HG03354 (cell line): ENCODE data around the gene MYPN.
"Not testable (repeated sequence)": the region's sequence is repeated elsewhere in the genome, so short reads cannot be mapped to it uniquely, and the experiment has no call there.

ENCODE experiments used
- ATAC-seq: cut with Tn5 transposase; IDR thresholded peaks from one replicate; pipeline ENCODE4 v1.9.1; 2021; ENCODE audit warnings: mild to moderate bottlenecking; ENCODE audit not compliant: unreplicated experiment, poor library complexity, severe bottlenecking

MYPN gene, protein sequence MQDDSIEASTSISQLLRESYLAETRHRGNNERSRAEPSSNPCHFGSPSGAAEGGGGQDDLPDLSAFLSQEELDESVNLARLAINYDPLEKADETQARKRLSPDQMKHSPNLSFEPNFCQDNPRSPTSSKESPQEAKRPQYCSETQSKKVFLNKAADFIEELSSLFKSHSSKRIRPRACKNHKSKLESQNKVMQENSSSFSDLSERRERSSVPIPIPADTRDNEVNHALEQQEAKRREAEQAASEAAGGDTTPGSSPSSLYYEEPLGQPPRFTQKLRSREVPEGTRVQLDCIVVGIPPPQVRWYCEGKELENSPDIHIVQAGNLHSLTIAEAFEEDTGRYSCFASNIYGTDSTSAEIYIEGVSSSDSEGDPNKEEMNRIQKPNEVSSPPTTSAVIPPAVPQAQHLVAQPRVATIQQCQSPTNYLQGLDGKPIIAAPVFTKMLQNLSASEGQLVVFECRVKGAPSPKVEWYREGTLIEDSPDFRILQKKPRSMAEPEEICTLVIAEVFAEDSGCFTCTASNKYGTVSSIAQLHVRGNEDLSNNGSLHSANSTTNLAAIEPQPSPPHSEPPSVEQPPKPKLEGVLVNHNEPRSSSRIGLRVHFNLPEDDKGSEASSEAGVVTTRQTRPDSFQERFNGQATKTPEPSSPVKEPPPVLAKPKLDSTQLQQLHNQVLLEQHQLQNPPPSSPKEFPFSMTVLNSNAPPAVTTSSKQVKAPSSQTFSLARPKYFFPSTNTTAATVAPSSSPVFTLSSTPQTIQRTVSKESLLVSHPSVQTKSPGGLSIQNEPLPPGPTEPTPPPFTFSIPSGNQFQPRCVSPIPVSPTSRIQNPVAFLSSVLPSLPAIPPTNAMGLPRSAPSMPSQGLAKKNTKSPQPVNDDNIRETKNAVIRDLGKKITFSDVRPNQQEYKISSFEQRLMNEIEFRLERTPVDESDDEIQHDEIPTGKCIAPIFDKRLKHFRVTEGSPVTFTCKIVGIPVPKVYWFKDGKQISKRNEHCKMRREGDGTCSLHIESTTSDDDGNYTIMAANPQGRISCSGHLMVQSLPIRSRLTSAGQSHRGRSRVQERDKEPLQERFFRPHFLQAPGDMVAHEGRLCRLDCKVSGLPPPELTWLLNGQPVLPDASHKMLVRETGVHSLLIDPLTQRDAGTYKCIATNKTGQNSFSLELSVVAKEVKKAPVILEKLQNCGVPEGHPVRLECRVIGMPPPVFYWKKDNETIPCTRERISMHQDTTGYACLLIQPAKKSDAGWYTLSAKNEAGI (N-terminal part only)

GRCh38 chr10:68109331-68109730, at the start of gene MYPN:
MYPN (plus strand) TSS chr10:68109488; CDS start chr10:68121439, 11,951 bp downstream.
- no peak for ATAC-seq

- no peak for ATAC-seq
Measured at GRCh38 chr10:68067029-68067428, 42.3 kb upstream of the MYPN start.

GRCh38 chr10:68067508-68067907, 41.8 kb upstream of the MYPN start:
- no peak for ATAC-seq

DNA sequence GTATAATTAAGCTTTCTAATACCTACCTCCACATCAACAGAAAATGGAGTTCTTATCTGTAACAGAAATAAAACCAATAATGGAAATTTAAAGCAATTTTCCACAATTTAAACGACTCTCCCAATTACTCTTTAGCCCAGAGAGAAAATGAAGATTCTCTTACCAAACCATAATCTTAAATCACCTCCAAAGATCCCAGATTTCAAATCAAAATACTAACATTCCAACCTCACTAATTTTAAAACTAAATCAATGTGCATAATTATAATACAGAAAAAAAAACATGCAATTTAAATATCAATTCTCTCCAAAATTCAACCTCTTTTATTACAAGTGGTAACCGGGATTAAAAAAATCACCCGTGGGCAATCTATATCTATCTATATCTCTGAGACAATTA, 35.7 kb upstream of the MYPN start:
- ATAC-seq = no peak

- ATAC-seq = no peak
Measured at GRCh38 chr10:68074031-68074774, 35.1 kb upstream of the MYPN start.

DNA sequence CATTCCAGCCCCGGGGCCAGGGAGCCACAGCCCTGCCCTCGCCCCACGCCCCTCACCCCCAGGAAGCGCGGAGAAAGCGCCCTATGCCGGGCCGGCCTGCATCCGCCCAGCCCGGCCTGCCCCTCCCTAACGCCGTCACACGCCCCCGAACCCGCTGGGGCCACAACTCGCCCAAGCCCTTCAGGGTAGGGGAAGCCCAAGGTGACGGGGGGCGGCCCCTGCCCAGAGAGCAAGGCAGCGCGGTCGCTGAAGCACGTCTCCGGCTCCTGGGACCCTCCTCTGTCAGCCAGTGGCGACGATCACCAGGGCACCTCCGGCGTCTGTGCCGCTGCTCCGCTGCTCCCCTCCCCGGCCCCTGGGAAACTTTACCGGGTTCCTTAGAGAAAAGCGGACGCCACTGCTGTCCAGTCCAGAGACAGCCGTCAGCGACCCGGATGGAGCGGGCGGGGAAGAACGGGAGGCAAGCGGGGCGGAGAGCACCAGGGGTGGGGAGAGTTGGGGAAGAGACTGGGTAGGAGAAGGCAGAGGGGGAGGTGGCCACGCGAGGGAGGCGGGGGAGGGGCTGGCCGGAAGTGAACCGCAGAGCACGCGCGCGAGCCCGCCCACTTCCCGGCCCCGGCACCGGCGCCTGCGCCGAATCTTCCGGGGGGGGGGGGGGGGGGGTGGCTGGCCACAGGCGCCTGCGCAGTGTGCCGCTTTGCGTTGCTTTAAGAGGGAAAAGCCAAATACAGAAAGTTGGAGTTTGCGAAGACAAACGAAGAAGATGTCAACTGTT, 34.3 kb upstream of the MYPN start, which contains the start of gene HERC4:
Gene HERC4, minus strand, starts transcription at position 509 of the 775 bp plus-strand sequence. CDS start 2,175 bp downstream, outside the sequence.
- ATAC-seq = peak; percentile 92

GRCh38 chr10:68075550-68076004, 33.7 kb upstream of the MYPN start:
- ATAC-seq = no peak

- not testable (repeated sequence) for ATAC-seq
Measured at GRCh38 chr10:68076081-68076480, 33.2 kb upstream of the MYPN start.

DNA sequence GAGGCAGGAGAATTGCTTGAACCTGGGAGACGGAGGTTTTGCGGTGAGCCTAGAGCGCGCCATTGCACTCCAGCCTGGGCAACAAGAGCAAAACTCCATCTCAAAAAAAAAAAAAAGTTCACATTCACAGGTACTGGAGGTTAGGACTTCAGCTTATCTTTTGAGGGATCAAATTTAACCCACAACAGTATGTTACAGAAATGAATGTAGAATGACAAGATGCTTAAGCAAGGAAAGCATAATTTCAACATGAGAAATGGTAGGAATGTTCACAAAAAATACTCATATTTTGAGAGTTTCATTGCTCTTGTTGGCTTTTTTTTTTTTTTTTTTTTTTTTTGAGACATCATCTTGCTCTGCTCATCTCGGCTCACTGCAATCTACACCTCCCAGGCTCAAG, 32.3 kb upstream of the MYPN start:
- ATAC-seq = no peak

GRCh38 chr10:68079434-68079833, 29.9 kb upstream of the MYPN start:
- ATAC-seq = no peak

GRCh38 chr10:68080853-68081431, 28.3 kb upstream of the MYPN start:
- no peak for ATAC-seq

- ATAC-seq = no peak
Measured at GRCh38 chr10:68081916-68082315, 27.4 kb upstream of the MYPN start.

GRCh38 chr10:68082872-68083271, 26.4 kb upstream of the MYPN start:
- no peak for ATAC-seq

GRCh38 chr10:68083953-68084352, 25.3 kb upstream of the MYPN start:
- no peak for ATAC-seq

- ATAC-seq = no peak
Measured at GRCh38 chr10:68084469-68084868, 24.8 kb upstream of the MYPN start.

DNA sequence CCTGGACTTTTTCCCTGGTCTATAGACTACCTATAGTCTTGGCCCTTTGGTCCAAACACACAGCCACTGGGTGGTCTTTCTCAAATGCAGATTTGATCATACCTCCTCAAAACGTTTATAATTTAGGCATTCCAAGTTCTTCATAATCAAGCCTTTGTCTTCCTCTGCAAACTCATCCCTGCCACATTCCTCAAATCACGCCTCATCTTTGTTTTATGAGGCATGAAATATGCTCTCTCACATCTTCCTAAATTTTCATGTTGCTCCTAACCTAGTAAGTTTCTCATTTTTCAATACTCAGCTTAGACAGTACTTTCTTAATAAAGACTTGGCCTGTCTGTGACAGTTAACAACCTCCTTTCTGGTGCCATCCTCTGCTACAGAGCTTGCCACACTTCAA, 23.3 kb upstream of the MYPN start:
- no peak for ATAC-seq

GRCh38 chr10:68086910-68087684, 22.2 kb upstream of the MYPN start:
- no peak for ATAC-seq
